HL-60 (cell line): ENCODE data around the gene CASQ1.

ENCODE experiments used
- CTCF ChIP-seq: IDR thresholded peaks from one replicate; pipeline ENCODE4 v1.5.1; 2011; ENCODE audit warnings: low read length, control low read depth, inconsistent platforms; ENCODE audit not compliant: insufficient read depth
- REST ChIP-seq: IDR thresholded peaks from 2 replicates; pipeline ENCODE4 v1.6.1; 2012; ENCODE audit warnings: low read depth; ENCODE audit not compliant: insufficient replicate concordance

GRCh38 chr1:160168016-160168415 is 22.4 kb upstream of the CASQ1 start:
- TF ChIP-seq CTCF (no peak), REST (no peak)
